Cerebellar nuclear complex (tissue), 1 donor: ENCODE results near the gene PDHX.
"Not testable (repeated sequence)": the region's sequence is repeated elsewhere in the genome, so short reads cannot be mapped to it uniquely, and the experiment has no call there.

Experiments used
- DNase-seq, 2 experiments: peaks; one replicate each; lab custom pipeline; 2025; lab: John Stamatoyannopoulos, UW

Gene PDHX

GRCh38 chr11:34916015-34916842 lies at the start of gene PDHX, which contains the start of gene APIP:
Gene PDHX, plus strand, starts transcription at chr11:34916618. Its CDS starts 38 bp downstream, at chr11:34916656.
Gene APIP, minus strand, starts transcription at chr11:34916379. Its CDS starts 95 bp downstream, at chr11:34916284.
- peak; percentile 33 to 82 for DNase-seq

- DNase-seq = no peak
Observed at GRCh38 chr11:34869425-34869824, 47.0 kb upstream of the PDHX start.

- no peak for DNase-seq
Observed at GRCh38 chr11:34870548-34871196, 45.7 kb upstream of the PDHX start.

- DNase-seq = no peak
Observed at GRCh38 chr11:34874202-34874601, 42.2 kb upstream of the PDHX start.

GRCh38 chr11:34877375-34877975 lies 38.9 kb upstream of the PDHX start:
- no peak for DNase-seq

- DNase-seq = no peak
Observed at GRCh38 chr11:34881900-34882299, 34.5 kb upstream of the PDHX start.

- DNase-seq = no peak
Observed at GRCh38 chr11:34886609-34887008, 29.8 kb upstream of the PDHX start.

- no peak for DNase-seq
Observed at GRCh38 chr11:34887260-34887659, 29.2 kb upstream of the PDHX start.

GRCh38 chr11:34890089-34890488 lies 26.3 kb upstream of the PDHX start:
- DNase-seq = no peak

GRCh38 chr11:34890812-34891211 lies 25.6 kb upstream of the PDHX start:
- DNase-seq = no peak

- no peak for DNase-seq
Observed at GRCh38 chr11:34891611-34892010, 24.8 kb upstream of the PDHX start.

GRCh38 chr11:34893416-34893815 lies 23.0 kb upstream of the PDHX start:
- no peak for DNase-seq

GRCh38 chr11:34896191-34896590 lies 20.2 kb upstream of the PDHX start:
- DNase-seq = not testable (repeated sequence)

GRCh38 chr11:34897171-34897870 lies 19.1 kb upstream of the PDHX start:
- DNase-seq = no peak

GRCh38 chr11:34898474-34898873 lies 17.9 kb upstream of the PDHX start:
- DNase-seq = no peak

GRCh38 chr11:34899633-34900016 lies 16.8 kb upstream of the PDHX start:
- DNase-seq = no peak

- no peak for DNase-seq
Observed at GRCh38 chr11:34904421-34904955, 11.9 kb upstream of the PDHX start.

GRCh38 chr11:34905666-34906065 lies 10.8 kb upstream of the PDHX start:
- no peak for DNase-seq

- DNase-seq = no peak
Observed at GRCh38 chr11:34907934-34908593, 8.4 kb upstream of the PDHX start.

GRCh38 chr11:34909415-34909814 lies 7.0 kb upstream of the PDHX start:
- DNase-seq = no peak

GRCh38 chr11:34909955-34910354 lies 6.5 kb upstream of the PDHX start:
- no peak for DNase-seq
